Measurements from ENCODE around the gene MRPL54.

DNA sequence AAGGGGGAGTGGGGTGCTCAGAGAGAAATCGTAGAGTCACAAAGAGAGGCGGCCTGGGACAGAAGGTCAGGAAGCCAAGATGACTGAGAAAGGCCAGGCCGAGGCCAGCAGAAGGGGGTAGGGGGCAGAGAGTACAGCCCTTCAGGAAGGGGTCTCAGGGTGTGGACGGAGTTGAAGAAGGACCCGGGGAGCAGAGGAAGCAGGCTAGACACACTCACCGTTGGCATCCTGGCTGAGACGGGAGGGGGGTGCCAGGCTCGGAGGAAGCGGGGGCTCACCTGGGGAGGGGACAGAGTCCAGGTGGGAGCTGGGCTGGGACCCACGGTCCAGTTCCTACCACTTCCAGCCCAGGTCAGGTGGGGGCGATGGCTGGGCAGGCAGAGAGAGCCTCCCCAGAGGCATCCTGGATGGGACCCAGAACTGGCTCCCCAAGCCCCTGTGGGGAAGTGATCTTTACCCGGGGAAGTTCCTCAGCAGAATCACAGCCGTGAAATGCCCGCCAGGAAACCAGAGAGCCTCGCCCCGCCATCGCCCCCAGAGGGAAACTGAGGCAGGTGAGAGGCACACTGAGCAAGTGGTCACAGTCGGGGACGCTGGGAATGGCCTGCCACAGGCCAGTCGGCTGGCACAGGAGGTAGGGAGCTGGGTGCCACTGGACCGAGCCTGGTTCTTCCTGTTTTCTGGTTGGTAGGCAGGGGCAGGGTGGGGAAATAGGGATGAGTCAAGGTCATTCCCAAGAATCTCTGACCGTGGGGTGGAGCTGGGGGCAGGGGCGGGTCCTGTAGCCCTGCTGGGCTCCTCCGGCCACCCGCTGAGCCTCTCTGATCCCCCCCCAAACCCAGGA, 22.3 kb downstream of the MRPL54 start:
- TF ChIP-seq, protein P1, sequence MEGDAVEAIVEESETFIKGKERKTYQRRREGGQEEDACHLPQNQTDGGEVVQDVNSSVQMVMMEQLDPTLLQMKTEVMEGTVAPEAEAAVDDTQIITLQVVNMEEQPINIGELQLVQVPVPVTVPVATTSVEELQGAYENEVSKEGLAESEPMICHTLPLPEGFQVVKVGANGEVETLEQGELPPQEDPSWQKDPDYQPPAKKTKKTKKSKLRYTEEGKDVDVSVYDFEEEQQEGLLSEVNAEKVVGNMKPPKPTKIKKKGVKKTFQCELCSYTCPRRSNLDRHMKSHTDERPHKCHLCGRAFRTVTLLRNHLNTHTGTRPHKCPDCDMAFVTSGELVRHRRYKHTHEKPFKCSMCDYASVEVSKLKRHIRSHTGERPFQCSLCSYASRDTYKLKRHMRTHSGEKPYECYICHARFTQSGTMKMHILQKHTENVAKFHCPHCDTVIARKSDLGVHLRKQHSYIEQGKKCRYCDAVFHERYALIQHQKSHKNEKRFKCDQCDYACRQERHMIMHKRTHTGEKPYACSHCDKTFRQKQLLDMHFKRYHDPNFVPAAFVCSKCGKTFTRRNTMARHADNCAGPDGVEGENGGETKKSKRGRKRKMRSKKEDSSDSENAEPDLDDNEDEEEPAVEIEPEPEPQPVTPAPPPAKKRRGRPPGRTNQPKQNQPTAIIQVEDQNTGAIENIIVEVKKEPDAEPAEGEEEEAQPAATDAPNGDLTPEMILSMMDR (IDR thresholded peaks at IDR 0.05; ENCODE audit: poor library complexity, severe bottlenecking): no peak
- TF ChIP-seq RAD21 (conservative IDR thresholded peaks at IDR 0.05): no peak
- TF ChIP-seq SMC3 (conservative IDR thresholded peaks at IDR 0.05; ENCODE audit: poor library complexity): no peak
- TF ChIP-seq EZH2 (IDR thresholded peaks at IDR 0.05; ENCODE audit: borderline replicate concordance, insufficient read depth, low read length, poor library complexity, severe bottlenecking): no peak
- TF ChIP-seq POLR2AphosphoS5 (IDR thresholded peaks at IDR 0.05): no peak
- no peak for TF ChIP-seq EP300 (conservative IDR thresholded peaks at IDR 0.05; ENCODE audit: poor library complexity, severe bottlenecking)

Measured in neural cell (in vitro differentiated cells).